Tibial nerve (tissue), 4 donors: ENCODE measurements around the gene LRRC3. TPM values are rescaled to one million over a fixed set of nuclear protein-coding genes. Genes with fewer than 3 reads are reported as not detected.

Experiments used
- DNase-seq, 2 donors: peaks; one replicate each; pipeline ENCODE4 v3.0.0-alpha.2; 2019; ENCODE audit warnings: low spot score in 2 of 2
- H3K27ac ChIP-seq, 4 donors: fragments of 200-600 bp; sonication (generic) in 3 of 4; one replicate each; pipeline ENCODE4 v1.5.1; 2017 to 2019; ENCODE audit warnings: mild to moderate bottlenecking in 1 of 4
- H3K27me3 ChIP-seq, 2 donors: fragments of 200-600 bp; sonication (generic) in 1 of 2; one replicate each; pipeline versions ENCODE4 v1.5.1 to v1.6.0; 2017 to 2019
- H3K36me3 ChIP-seq, 3 donors: fragments of 200-600 bp; sonication (generic); one replicate each; pipeline ENCODE4 v1.5.1; 2018 to 2019
- H3K4me1 ChIP-seq, 4 donors: fragments of 200-600 bp; sonication (generic) in 3 of 4; one replicate each; pipeline ENCODE4 v1.5.1; 2017 to 2019
- H3K4me3 ChIP-seq, 4 donors: fragments of 200-600 bp; sonication (generic) in 3 of 4; one replicate each; pipeline ENCODE4 v1.5.1; 2017 to 2019; ENCODE audit warnings: mild to moderate bottlenecking in 1 of 4, moderate library complexity in 1 of 4
- H3K9me3 ChIP-seq, 4 donors: fragments of 200-600 bp; sonication (generic) in 3 of 4; one replicate each; pipeline ENCODE4 v1.5.1; 2017 to 2019
- CTCF ChIP-seq, 5 experiments: fragments of 200-600 bp in 3 of 5; fragments of 450-650 bp in 2 of 5; sonication (generic) in 3 of 5; IDR thresholded peaks; one replicate each; pipeline ENCODE4 v1.5.1; 2016 to 2019; ENCODE audit warnings: antibody characterized with exemption in 5 of 5, mild to moderate bottlenecking in 3 of 5, moderate library complexity in 2 of 5
- EP300 ChIP-seq, 2 donors: sonication (generic); formaldehyde crosslinking; IDR thresholded peaks; one replicate each; pipeline ENCODE4 v1.6.1; 2017; ENCODE audit warnings: antibody characterized with exemption in 2 of 2, mild to moderate bottlenecking in 1 of 2
- POLR2A ChIP-seq, 2 donors: fragments of 450-650 bp; IDR thresholded peaks; one replicate each; pipeline ENCODE4 v1.6.1; 2017; ENCODE audit warnings: antibody characterized with exemption in 2 of 2, mild to moderate bottlenecking in 2 of 2, moderate library complexity in 2 of 2
- WGBS, 2 donors: methylation state at CpG; one replicate each; pipeline ENCODE4 v1.1.5; 2018; 5-methylcytosine and 5-hydroxymethylcytosine counted together
- total RNA-seq, 4 donors: library from RNA; depleted of rRNA; stranded (reverse); fragments of >200 nt; gene quantifications; one replicate each; pipeline ENCODE4 v1.1.0, GENCODE V29; 2016

LRRC3 gene
- total RNA-seq, 4 donors from 2014 or later = 2.0 to 8.0 (median 3.8) TPM

- WGBS, 2 donors = 77 to 80% methylated on average over 40 to 44 of the region's 44 CpGs
Measured at GRCh38 chr21:44506279-44507255, 51.3 kb downstream of the LRRC3 start.

GRCh38 chr21:44507673-44508425, 52.5 kb downstream of the LRRC3 start:
- H3K9me3 ChIP-seq = no peaks in the 10 kb centered on the region
- 83 to 87% methylated on average over 26 of the region's 26 CpGs for WGBS, 2 donors
- no peaks in the 10 kb centered on the region for H3K36me3 ChIP-seq
- peaks cover 0 to 43% of the 10 kb centered on the region in 2 donors for H3K27me3 ChIP-seq
- no peak overlapping the region for H3K4me3 ChIP-seq
- H3K4me1 ChIP-seq = peaks cover 0 to 9% (median 3%) of the 10 kb centered on the region in 4 donors
- no peak for DNase-seq
- TF ChIP-seq CTCF (IDR thresholded peaks at IDR 0.05) (no peak), POLR2A (IDR thresholded peaks at IDR 0.05) (no peak), EP300 (IDR thresholded peaks at IDR 0.05) (no peak)
- H3K27ac ChIP-seq = no peak overlapping the region

More at GRCh38 chr21:44506279-44507255, 51.3 kb downstream of the LRRC3 start:
- no peaks in the 10 kb centered on the region for H3K9me3 ChIP-seq
- DNase-seq = no peak
- H3K4me1 ChIP-seq = peaks cover 0 to 9% (median 3%) of the 10 kb centered on the region in 4 donors
- H3K27ac ChIP-seq = no peak overlapping the region
- H3K4me3 ChIP-seq = no peak overlapping the region
- H3K36me3 ChIP-seq = no peaks in the 10 kb centered on the region
- TF ChIP-seq EP300 (IDR thresholded peaks at IDR 0.05) (no peak), CTCF (IDR thresholded peaks at IDR 0.05) (no peak), POLR2A (IDR thresholded peaks at IDR 0.05) (no peak)
- H3K27me3 ChIP-seq = peaks cover 0 to 39% of the 10 kb centered on the region in 2 donors

GRCh38 chr21:44508426-44508710, 53.1 kb downstream of the LRRC3 start:
- no peaks in the 10 kb centered on the region for H3K9me3 ChIP-seq
- DNase-seq = no peak
- TF ChIP-seq POLR2A (IDR thresholded peaks at IDR 0.05) (no peak), CTCF (IDR thresholded peaks at IDR 0.05) (no peak), EP300 (IDR thresholded peaks at IDR 0.05) (no peak)
- H3K27me3 ChIP-seq = peaks cover 0 to 43% of the 10 kb centered on the region in 2 donors
- 74 to 82% methylated on average over 9 of the region's 9 CpGs for WGBS, 2 donors
- H3K27ac ChIP-seq = no peak overlapping the region
- no peaks in the 10 kb centered on the region for H3K36me3 ChIP-seq
- no peak overlapping the region for H3K4me3 ChIP-seq
- H3K4me1 ChIP-seq = peaks cover 0 to 9% (median 3%) of the 10 kb centered on the region in 4 donors

GRCh38 chr21:44508711-44509445, 53.6 kb downstream of the LRRC3 start:
- TF ChIP-seq EP300 (IDR thresholded peaks at IDR 0.05) = no peak
- TF ChIP-seq CTCF (IDR thresholded peaks at IDR 0.05) = no peak
- no peak for TF ChIP-seq POLR2A (IDR thresholded peaks at IDR 0.05)
- Histone ChIP-seq H3K4me3 (no peak overlapping the region), H3K4me1 (peaks cover 0 to 9% (median 3%) of the 10 kb centered on the region in 4 donors), H3K9me3 (no peaks in the 10 kb centered on the region), H3K27ac (no peak overlapping the region), H3K27me3 (peaks cover 0 to 43% of the 10 kb centered on the region in 2 donors), H3K36me3 (no peaks in the 10 kb centered on the region)
- DNase-seq = no peak
- 87 to 88% methylated on average over 30 of the region's 30 CpGs for WGBS, 2 donors
